GM13977 (cell line): ENCODE measurements around the gene CWC25.

ENCODE experiments used
- DNase-seq: peaks from one replicate; pipeline ENCODE4 v3.0.0; 2012; ENCODE audit warnings: low spot score
- in situ Hi-C: fragments of 300-500 bp; cut with MboI; formaldehyde crosslinking; loops from one replicate; pipeline ENCODE4 v1.12.0; 2022; ENCODE audit warnings: low sequenced_read_pairs, low pct_unique_long_range_greater_than_20kb, mixed read lengths, inconsistent platforms; ENCODE audit not compliant: unreplicated experiment
- TF ChIP-seq, protein P1 (sequence below): IDR thresholded peaks from 2 replicates; pipeline ENCODE4 v1.5.1; 2012; ENCODE audit warnings: mild to moderate bottlenecking, control low read depth; ENCODE audit not compliant: insufficient read depth; ENCODE audit errors: extremely low read depth, missing control alignments

The CWC25 gene

DNA sequence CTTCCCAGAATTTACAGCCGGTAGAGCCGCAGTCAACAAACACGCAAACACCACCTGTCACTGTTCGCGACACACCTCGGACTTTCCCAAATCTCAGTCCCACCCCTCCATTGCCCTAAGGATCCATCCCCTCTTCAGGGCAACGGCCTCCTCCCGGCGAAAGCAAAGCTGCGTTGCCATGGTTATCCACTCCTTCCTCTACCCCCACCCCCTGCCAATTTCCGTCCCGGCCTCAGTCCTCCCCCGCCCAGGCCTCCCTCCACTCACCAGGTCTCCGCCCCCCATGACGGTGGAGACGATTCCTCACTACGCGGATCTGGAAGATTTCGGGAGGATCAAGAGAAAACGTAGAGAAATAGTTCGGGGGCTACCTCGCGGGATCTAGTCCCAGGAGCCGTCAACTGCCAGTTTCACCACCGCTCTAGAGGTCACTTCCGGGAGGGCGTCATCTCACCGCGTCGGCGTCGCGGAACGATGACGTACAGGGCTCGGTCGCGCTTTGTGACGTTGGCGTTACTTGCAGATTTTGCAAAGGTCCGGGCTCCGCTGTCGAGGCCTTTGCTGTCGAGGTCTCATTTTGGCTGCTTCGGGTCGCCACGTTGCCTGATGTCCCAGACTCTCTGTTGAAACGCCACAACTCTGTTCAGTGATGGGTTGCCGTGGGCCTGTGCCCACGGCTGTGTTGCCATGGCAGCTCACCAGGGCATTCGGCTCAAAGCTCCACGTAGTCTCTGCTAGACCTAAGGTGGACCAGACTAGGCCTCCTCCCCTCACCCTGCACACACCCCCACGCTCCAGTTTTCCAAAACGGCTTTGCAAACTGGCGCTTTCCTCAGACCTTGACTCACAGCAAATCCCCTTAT lies at the start of gene CWC25:
Gene CWC25 (minus strand): TSS at position 423 of the 863 bp plus-strand sequence. CDS start 138 bp downstream, at position 285.
- in situ Hi-C loops = no loop called here
- TF ChIP-seq, protein P1, sequence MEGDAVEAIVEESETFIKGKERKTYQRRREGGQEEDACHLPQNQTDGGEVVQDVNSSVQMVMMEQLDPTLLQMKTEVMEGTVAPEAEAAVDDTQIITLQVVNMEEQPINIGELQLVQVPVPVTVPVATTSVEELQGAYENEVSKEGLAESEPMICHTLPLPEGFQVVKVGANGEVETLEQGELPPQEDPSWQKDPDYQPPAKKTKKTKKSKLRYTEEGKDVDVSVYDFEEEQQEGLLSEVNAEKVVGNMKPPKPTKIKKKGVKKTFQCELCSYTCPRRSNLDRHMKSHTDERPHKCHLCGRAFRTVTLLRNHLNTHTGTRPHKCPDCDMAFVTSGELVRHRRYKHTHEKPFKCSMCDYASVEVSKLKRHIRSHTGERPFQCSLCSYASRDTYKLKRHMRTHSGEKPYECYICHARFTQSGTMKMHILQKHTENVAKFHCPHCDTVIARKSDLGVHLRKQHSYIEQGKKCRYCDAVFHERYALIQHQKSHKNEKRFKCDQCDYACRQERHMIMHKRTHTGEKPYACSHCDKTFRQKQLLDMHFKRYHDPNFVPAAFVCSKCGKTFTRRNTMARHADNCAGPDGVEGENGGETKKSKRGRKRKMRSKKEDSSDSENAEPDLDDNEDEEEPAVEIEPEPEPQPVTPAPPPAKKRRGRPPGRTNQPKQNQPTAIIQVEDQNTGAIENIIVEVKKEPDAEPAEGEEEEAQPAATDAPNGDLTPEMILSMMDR = no peak
- peak; percentile 92 for DNase-seq

DNA sequence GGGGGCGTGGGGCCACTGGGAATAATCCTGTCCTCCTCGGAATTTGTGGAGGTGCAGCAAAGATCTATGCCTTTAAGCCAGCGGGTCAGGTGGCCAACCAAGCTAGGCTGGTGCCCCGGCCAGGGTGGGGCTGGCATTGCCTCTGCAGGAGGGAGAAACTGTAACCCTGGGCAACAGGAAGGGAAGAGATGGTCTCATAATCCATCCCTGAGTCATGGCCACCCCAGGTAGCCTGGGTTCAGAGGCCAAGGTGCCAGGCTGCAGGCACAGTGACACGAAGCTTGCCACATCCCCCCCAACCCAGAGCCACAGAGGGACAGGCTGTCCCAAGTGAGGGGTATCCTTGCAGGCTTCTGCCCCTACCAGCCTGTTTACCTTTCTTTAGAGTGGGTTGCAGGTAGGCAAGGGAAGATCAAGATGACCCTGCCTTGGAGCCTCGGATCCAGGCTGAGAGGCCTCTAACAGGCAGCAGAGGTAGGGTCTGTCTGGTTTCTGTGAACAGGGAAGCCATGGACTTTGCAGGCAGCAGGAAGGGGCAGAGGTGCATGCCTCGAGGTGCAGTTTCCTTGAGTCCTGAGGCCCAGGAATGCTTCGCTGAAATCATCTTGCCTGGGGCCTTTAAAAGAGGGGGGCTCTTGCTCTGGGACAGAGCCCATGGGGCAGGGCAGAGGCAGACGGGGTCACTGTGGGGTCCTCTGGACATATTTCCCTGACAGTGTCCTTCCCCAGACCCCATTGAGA lies 48.7 kb upstream of the CWC25 start:
- TF ChIP-seq, protein P1 = no peak
- no peak for DNase-seq
- in situ Hi-C loops = no loop called here

DNA sequence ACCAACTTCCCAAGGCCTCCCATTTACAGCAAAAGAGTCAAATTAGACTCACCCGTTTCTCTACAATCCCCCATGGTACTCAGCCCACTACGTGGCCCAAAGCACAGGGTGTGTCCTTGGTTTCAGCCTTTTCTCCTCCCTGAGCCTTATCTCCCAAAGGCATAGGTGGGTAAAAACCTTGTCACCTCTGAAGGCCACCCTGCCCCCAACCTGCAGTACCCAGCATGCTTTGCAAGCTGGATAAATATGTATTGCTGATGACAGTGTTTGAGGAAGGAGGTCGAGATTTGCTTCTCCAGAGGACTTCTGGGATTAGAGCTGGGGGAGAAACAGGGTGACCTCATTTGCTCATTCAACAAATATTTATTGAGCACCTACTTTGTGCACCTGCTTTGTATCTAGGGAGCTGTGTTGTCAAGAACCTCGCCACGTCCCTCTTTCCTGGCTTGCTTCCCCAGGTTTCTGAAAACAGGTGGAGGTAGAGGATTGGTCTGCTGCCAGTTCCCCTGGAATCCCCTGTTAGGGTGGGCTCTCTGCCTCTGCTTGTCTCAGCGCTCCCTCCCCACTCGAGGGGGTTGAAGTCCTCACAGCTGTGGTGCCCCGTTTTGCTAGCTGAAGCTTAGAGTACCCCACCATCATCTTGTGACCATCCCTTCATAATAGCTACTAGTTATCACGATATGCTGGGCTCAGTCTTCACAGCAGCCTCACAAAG lies 47.7 kb upstream of the CWC25 start:
- TF ChIP-seq, protein P1 = no peak
- no peak for DNase-seq
- in situ Hi-C loops = no loop called here

DNA sequence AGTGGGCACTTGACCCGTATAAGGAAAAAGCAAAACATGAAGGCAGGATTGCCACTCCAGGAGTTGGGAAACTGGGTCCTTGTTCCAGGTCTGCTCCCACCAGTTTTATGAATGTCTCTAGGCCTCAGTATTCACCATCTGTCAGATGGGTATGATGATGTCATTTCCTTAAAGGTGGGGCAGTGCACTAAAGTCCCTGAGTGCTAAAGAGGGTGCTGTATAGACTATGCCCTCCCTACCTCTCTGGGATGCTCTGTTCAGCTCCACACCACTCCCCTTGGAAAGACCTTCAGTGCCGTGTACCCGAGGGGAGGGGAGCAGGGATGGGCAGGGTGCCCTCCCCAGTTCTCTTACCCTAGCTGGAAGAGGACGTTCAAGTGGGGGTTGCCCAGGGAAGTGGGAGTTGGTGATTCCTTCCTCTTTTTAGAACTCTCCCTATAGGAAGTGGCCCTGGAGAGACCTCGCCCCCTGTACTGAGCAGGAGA lies 46.9 kb upstream of the CWC25 start:
- DNase-seq = no peak
- in situ Hi-C loops = no loop called here
- TF ChIP-seq, protein P1 = no peak

DNA sequence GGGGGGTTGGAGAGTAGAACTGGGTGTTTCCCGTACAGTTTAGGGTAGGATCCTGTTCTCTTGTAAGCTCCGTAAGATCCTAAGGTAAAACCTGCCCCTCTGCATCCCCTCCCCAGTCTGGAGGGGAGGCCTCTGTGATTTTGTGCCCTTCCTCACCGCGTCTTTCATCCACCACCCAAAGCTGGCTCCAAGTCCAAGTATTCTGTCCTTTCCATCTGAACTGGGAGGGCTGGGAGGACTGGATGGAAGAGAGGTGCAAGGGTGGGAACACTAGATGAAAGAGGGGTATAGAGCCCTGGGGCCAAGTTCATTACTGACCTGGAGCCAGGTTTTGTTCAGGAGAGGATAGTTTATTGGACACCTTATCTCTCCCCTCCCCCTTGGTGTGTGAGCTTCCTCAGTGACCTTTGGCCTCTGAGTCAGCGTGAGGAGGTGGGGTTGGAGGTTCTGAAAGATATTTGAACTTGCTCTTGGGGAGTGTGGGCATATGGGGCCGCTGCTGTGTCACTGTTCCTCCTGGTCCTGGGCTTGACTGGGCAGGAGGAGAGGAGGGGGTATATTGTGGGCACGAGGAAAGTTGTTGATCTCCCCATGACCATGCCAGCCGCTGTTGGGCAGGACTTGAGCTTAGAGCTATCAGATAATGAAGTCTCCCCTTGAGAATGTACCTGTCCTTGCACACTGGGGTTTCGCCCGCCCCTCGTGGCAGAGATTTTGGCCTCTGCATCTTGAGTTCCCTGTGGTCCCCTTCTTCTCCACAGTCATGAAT lies 46.3 kb upstream of the CWC25 start:
- peak; percentile 66 for DNase-seq
- in situ Hi-C loops = no loop called here
- TF ChIP-seq, protein P1 = peak; percentile 46
